HG03139 (cell line): ENCODE results near the gene EFNA5.
"Not testable (repeated sequence)": the region's sequence is repeated elsewhere in the genome, so short reads cannot be mapped to it uniquely, and the experiment has no call there.

ENCODE experiments used
- ATAC-seq: cut with Tn5 transposase; IDR thresholded peaks from one replicate; pipeline ENCODE4 v1.9.1; 2021; ENCODE audit not compliant: unreplicated experiment

The EFNA5 gene

DNA sequence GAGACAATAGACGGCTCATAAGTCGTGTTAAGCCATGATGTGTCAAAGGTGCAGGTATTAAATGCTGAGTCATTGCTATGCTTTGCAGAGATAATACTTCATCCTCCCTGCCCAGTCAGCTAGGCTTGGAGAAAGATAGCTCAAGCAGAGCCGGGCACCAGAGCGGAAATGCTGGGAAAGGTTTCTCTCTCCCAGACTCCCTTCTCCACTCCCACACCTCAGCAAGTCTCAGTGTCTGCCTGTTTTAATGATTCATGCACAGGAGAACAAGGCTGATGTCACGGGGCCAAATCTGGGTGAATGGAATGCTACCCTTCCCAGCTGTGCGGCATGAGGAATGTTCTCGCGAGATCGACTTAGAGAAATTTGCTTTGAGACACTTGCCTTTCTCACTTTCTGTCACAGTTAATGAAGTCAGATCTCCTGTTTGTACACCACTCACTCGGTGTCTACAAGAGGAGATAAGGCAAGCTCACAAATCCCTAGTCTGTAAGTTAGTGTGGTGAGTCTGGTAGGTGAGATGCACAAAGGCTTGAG, 204.4 kb downstream of the EFNA5 start:
- no peak for ATAC-seq

DNA sequence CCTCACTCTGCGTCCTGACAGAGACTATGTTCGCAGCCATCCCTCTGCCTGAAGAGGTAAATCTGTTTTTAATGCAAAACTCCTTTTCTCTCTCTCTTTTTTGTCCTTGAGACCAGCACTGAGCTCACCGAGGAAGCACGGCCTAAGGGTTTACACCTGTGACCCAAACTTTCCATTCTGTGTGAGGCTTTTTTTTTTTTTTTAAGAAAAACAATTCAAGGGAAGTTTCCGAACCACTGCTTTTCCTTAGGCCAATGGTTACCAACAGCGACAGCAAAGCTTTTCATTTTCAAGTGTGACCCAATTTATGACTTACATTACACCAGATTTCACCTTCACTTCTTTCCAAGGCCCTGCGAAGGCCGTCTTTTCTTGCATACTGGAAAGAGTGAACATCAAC, 205.9 kb downstream of the EFNA5 start:
- ATAC-seq = no peak

- no peak for ATAC-seq
These were observed 206.3 kb downstream of the EFNA5 start for GRCh38 chr5:107464416-107464815.

- no peak for ATAC-seq
These were observed 207.0 kb downstream of the EFNA5 start for GRCh38 chr5:107463731-107464130.

GRCh38 chr5:107461770-107462169, 209.0 kb downstream of the EFNA5 start:
- ATAC-seq = no peak

- ATAC-seq = no peak
These were observed 209.9 kb downstream of the EFNA5 start for GRCh38 chr5:107460789-107461188.

DNA sequence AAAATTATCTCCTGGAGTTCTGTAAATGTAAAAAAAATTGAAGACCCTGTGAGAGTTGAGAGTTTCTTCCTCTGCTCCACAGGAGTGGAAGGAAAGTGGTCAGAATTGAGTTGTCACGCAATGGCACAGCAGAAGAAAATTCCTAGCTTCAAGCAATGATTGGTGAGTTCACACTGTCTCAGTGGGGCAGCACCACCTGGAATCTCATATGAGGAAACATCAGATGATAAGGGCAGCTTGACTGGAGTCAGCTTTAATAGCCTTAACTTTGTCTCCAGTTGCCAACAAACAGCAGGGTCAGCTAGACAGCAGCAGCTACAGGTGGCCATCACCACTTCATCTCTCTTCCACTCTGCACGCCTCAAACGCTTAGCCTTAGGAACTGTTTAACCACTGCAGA, 211.1 kb downstream of the EFNA5 start:
- no peak for ATAC-seq

DNA sequence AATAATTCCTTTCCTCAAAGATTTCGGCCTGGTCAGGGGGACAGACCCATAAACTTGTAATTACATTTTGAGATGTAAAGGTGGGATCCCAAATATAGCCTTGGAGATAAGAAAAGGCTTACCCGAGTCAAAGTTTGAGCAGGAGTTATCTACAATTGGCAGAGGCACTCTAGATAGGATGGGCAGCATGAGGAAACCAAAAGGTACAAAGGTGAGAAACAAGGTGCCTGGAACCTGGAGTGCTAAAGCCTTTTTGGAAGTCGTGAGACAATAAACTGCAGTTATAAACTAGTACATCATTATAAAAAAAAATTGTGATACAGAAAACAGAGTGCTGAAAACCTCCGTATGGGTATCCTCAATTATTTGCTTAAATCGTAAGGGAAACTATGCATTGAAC, 212.4 kb downstream of the EFNA5 start:
- no peak for ATAC-seq

DNA sequence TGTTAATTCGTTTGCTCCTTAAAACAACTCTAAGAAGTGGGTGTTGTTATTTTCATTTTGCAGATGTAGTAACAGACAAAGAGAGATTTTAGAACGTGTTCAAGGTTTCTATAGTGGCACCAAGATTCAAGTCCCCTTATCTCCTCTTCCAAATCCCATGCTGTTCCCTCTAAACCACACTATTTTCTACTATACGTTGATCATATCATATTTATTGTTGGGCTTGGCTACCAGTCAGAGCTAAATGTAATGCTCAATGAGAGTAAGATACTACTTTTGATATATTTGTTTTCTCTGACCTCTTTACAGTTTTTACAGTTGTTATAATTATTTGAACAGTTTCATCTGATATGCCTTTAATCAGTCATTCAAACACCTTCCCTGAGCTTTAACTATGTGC, 212.9 kb downstream of the EFNA5 start:
- ATAC-seq = no peak

- ATAC-seq = no peak
These were observed 213.6 kb downstream of the EFNA5 start for GRCh38 chr5:107457138-107457537.

- ATAC-seq = no peak
These were observed 214.4 kb downstream of the EFNA5 start for GRCh38 chr5:107456281-107456715.

DNA sequence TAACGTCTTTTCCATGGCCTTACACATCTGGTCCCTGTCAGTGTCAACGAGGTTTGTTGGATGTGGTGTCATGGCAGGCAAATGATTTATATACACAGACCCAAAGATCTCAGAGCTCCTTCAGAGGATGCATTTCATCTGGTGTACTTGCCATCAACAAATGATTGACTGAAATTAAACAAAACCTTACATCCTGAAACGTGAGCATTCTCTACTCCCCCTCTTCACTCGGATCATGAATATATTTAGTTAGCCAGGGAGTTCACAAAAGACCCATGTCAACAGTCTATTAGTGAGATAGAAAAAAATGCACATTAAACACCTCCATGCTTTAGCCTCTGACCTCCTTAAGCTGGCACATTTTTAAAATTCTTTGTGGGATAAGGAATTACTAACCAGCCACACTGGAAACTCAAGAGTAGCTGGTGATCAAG, 215.6 kb downstream of the EFNA5 start:
- no peak for ATAC-seq

- not testable (repeated sequence) for ATAC-seq
These were observed 218.9 kb downstream of the EFNA5 start for GRCh38 chr5:107451827-107452226.

DNA sequence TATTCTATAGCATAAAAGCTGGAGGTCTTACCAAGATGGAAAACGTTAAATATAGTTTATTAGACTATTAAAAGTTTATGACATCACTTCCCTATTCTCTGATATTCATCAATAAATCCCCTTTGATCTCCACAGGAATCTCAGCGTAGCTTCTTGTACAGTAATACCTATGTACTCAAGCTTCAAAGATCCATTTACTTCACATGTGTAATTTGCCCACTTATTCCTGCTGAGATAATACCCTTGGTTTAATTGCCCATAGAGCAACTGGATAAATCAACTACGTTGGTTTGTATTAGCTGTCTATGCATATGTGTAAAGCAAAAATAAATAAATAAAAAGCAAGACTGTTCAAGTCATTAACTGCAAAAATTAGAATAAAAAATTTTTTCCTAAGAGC, 219.7 kb downstream of the EFNA5 start:
- ATAC-seq = no peak

GRCh38 chr5:107450531-107450930, 220.2 kb downstream of the EFNA5 start:
- ATAC-seq = no peak

GRCh38 chr5:107449369-107449768, 221.4 kb downstream of the EFNA5 start:
- ATAC-seq = no peak

DNA sequence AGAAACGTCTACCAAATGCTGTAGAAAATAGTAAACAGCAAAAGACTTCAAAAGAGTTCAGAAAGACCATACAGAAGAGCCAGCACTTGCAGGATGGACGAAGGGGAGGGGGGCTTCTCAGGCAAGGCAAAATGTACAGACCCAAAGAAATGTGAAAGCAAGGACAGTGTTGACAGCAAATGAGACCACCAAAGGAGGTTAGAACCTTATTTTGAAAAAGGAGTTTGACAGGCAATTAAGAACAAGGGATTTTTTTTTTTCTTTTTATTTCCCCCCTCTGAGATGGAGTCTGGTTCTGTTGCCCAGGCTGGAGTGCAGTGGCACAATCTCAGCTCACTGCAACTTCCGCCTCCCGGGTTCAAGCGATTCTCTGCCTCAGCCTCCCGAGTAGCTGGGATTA, 223.2 kb downstream of the EFNA5 start:
- ATAC-seq = no peak

GRCh38 chr5:107446972-107447371, 223.8 kb downstream of the EFNA5 start:
- no peak for ATAC-seq

- ATAC-seq = no peak
These were observed 226.4 kb downstream of the EFNA5 start for GRCh38 chr5:107444300-107444699.

- ATAC-seq = no peak
These were observed 226.8 kb downstream of the EFNA5 start for GRCh38 chr5:107443897-107444296.

- no peak for ATAC-seq
These were observed 228.3 kb downstream of the EFNA5 start for GRCh38 chr5:107442452-107442851.

DNA sequence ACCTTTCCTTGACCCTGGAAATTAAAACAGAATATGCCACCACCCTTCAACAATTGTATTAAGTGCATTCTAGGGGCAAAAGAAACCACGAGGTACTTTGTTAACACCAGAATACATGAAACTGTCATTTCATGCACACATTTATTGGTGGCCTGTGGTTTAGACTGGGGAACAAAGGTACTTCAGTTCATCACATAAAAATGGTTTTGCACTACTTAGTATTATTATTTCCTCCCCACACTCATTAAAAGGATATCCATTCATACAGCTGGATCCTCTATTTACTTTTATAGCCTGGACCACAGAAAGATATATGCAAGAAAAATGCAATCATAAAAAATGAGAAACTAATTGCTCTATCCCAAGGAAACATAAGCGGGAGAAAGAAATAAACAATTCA, 230.9 kb downstream of the EFNA5 start:
- no peak for ATAC-seq

- ATAC-seq = no peak
These were observed 232.7 kb downstream of the EFNA5 start for GRCh38 chr5:107437986-107438510.
